Bladder microvascular endothelial cell (primary cell): ENCODE measurements around the gene HHIPL1. TPM values are rescaled to one million over a fixed set of nuclear protein-coding genes. Genes with fewer than 3 reads are reported as not detected.

ENCODE experiments used
- total RNA-seq: library from RNA; depleted of rRNA; stranded (reverse); fragments of >200 nt; gene quantifications from 2 replicates; pipeline ENCODE4 v1.2.3, GENCODE V29; 2014

The HHIPL1 gene
- total RNA-seq = 1.9 and 3.7 TPM in 2 replicates

GRCh38 chr14:99644723-99645544, at the start of gene HHIPL1:
TSS of gene HHIPL1 (plus strand) at chr14:99645129. CDS start at chr14:99645208, 79 bp downstream.

GRCh38 chr14:99603471-99604277, 41.3 kb upstream of the HHIPL1 start, which contains the start of gene CCDC85C:
TSS of gene CCDC85C (minus strand) at chr14:99604207. CDS start at chr14:99603959, 248 bp downstream.

GRCh38 chr14:99683619-99684409, 38.9 kb downstream of the HHIPL1 start, which contains the start of gene CYP46A1:
TSS of gene CYP46A1 (plus strand) at chr14:99684298. CDS start at chr14:99684418, 120 bp downstream.

Other genes with a start within 250 kb of the HHIPL1 start
- gene SETD3, start 164.3 kb upstream of the HHIPL1 start, total RNA-seq = 44.0 and 53.7 TPM in 2 replicates
- 23.5 and 53.7 TPM in 2 replicates for gene CCNK, start 163.7 kb upstream of the HHIPL1 start, total RNA-seq
- gene CCDC85C, start 40.9 kb upstream of the HHIPL1 start, total RNA-seq = 11.5 and 15.6 TPM in 2 replicates
- 0.13 and 0.16 TPM in 2 replicates for gene CYP46A1, start 39.2 kb downstream of the HHIPL1 start, total RNA-seq
- 33.8 and 36.6 TPM in 2 replicates for gene EML1, start 148.3 kb downstream of the HHIPL1 start, total RNA-seq